Mucosa of rectum (tissue), 2 donors: ENCODE results near the gene C19orf73.
A peak's percentile ranks its signal among the peaks of the same experiment; 100 is the strongest.

Experiments used
- H3K27ac ChIP-seq, 2 donors: one replicate each; pipeline ENCODE4 v1.7.0; 2013; ENCODE audit warnings: inconsistent platforms in 2 of 2, low read depth in 2 of 2, low read length in 2 of 2
- H3K27me3 ChIP-seq, 2 donors: one replicate each; pipeline ENCODE4 v1.7.0; 2013; ENCODE audit warnings: low read length in 2 of 2; ENCODE audit not compliant: control insufficient read depth in 2 of 2, insufficient read depth in 2 of 2
- H3K36me3 ChIP-seq, 2 donors: one replicate each; pipeline ENCODE4 v1.7.0; 2013; ENCODE audit warnings: low read length in 2 of 2; ENCODE audit not compliant: control insufficient read depth in 2 of 2, insufficient read depth in 2 of 2
- H3K4me1 ChIP-seq, 2 donors: one replicate each; pipeline ENCODE4 v1.7.0; 2013; ENCODE audit warnings: low read length in 2 of 2, mild to moderate bottlenecking in 1 of 2; ENCODE audit not compliant: control insufficient read depth in 2 of 2, insufficient read depth in 2 of 2
- H3K4me3 ChIP-seq, 2 donors: one replicate each; pipeline ENCODE4 v1.7.0; 2013; ENCODE audit warnings: low read length in 2 of 2
- H3K9ac ChIP-seq, 2 donors: one replicate each; pipeline ENCODE4 v1.7.0; 2013; ENCODE audit warnings: low read length in 2 of 2, low read depth in 1 of 2, mild to moderate bottlenecking in 1 of 2
- H3K9me3 ChIP-seq, 2 donors: one replicate each; pipeline ENCODE4 v1.7.0; 2013; ENCODE audit warnings: low read length in 2 of 2; ENCODE audit not compliant: control insufficient read depth in 2 of 2
- donor health status: healthy.
- donor health status: Normal muscosa, but diverticular disease.

The C19orf73 gene

DNA sequence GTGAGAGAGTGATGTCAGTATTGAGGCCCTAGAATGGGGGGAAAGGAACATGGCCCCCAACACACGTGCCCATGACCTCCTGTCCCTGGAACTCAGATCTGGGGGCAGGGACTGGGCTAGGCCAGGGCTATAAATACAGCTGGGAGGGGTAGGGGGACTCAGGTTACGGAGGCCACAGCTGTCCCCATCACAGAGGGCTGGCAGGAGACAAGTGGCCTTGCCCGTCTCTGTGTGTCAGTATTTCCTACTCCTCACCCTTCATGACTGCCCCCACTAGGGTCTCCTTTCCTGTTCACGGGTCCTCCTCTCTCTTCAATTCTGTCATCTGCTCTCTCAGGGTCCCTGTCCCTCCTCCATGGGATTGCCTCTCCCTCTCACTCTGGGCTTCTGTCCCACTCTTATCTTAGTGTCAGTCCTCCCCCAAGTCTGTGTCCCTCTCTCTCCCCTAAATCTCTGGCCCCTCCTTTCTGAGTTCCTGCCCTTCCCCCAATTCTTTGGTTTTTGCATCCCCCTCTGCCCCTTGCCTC lies 36.9 kb upstream of the C19orf73 start:
- H3K27me3 ChIP-seq, result peaks cover 0 to 3% of the 10 kb centered on the region in 2 donors
- peaks cover 20 to 36% of the 10 kb centered on the region in 2 donors for H3K4me1 ChIP-seq
- no peak overlapping the region for H3K27ac ChIP-seq
- H3K9me3 ChIP-seq, result no peaks in the 10 kb centered on the region
- H3K4me3 ChIP-seq, result no peak overlapping the region
- H3K9ac ChIP-seq, result no peak overlapping the region
- H3K36me3 ChIP-seq, result no peaks in the 10 kb centered on the region

DNA sequence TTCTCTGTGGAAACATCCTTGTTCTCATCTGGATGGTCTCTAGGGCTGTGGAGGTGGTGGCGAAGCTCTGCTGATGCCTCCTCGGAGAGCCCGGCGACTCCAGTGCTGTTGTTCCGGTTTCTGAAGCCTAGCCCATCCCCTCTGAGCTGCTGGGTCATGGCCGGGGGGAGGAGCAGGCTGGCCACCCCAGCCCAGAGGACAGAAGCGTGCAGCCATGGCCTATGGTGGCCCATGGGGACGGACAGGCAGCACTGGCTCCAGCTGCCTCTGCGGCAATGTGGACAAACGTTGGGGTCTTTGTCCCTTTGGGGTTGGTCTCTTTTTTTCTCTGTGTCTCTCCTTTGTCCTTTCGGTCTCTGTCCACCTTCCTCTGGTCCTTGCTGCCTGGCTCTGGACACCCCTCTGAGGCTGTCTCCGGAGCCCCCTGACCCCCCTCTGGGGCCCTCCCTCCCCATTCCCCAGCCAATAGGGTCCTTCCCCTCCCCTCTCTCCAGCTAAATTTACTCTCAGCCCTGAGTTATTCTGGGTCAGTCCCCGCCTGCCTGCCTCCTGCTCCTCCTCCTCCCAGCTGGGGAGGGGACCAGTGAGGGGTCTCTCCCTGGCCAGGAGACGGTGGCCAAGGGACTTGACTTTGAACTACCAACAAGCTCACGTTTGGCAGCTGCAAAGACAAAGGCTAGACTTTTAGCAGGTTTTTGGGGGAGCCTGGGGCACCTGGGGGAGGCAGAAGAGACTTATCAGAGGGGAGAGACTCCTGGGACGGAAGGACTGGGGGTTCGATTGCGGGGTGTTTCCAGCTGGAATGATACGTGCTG lies 36.3 kb upstream of the C19orf73 start, which contains the start of gene HRC:
Gene HRC (minus strand): TSS at position 392 of the 815 bp plus-strand sequence. CDS start 159 bp downstream, at position 233.
- H3K36me3 ChIP-seq, result no peaks in the 10 kb centered on the region
- H3K27me3 ChIP-seq, result peaks cover 0 to 3% of the 10 kb centered on the region in 2 donors
- H3K9ac ChIP-seq, result no peak within 1 kb of the TSS
- H3K4me3 ChIP-seq, result no peak within 1 kb of the TSS
- no peaks in the 10 kb centered on the region for H3K9me3 ChIP-seq
- peaks cover 13 to 36% of the 10 kb centered on the region in 2 donors for H3K4me1 ChIP-seq
- H3K27ac ChIP-seq, result no peak within 1 kb of the TSS

DNA sequence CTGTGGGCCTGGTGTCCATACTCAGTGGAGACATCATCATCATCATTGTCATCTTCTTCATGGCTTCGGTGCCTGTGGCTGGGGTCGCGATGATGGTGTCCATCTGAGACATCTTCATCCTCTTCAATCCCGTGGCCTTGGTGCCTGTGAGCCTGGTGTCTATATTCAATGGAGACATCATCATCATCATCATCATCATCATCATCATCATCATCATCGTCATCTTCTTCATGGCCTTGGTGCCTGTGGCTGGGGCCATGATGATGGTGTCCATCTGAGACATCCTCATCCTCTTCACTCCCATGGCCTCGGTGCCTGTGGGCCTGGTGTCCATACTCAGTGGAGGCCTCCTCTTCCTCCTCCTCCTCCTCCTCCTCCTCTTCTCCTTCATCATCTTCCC lies 35.3 kb upstream of the C19orf73 start:
- Histone ChIP-seq H3K27ac (no peak overlapping the region), H3K4me1 (peaks cover 19 to 34% of the 10 kb centered on the region in 2 donors), H3K9me3 (no peaks in the 10 kb centered on the region), H3K9ac (no peak overlapping the region), H3K36me3 (no peaks in the 10 kb centered on the region), H3K4me3 (no peak overlapping the region), H3K27me3 (peaks cover 0 to 3% of the 10 kb centered on the region in 2 donors)

DNA sequence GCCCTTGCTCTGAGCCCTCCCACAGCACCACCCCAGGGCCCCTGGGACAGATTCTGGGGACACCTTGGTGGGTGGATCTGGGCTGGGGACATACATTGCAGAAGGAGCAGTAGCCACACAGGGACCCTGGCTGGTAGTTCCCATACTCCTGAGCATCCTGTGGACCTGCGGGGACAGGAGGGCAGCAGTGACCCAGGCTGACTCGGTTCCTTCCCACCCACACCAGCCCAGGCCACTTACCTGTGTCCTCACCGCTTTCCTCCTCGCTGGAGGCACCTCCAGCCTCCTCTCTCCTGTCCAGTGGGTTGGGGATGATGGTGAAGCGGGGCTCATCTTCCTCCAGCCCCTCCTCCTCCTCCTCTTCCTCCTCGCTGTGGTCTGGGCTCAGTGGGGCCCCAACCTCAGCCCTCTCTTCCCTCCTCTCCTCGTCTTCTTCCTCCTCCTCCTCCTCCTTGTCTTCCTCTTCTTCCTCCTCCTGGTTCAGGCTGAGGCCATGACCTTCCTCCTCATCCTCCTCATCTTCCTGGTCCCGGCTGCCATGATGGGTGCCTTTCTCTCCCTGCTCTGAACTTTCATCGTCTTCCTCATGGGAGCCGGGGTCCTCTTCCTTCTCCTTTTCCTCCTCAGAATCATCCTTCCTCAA lies 34.3 kb upstream of the C19orf73 start:
- Histone ChIP-seq H3K27me3 (peaks cover 0 to 3% of the 10 kb centered on the region in 2 donors), H3K27ac (no peak overlapping the region), H3K4me1 (peaks cover 24 to 37% of the 10 kb centered on the region in 2 donors), H3K36me3 (no peaks in the 10 kb centered on the region), H3K9me3 (no peaks in the 10 kb centered on the region), H3K9ac (no peak overlapping the region), H3K4me3 (no peak overlapping the region)

DNA sequence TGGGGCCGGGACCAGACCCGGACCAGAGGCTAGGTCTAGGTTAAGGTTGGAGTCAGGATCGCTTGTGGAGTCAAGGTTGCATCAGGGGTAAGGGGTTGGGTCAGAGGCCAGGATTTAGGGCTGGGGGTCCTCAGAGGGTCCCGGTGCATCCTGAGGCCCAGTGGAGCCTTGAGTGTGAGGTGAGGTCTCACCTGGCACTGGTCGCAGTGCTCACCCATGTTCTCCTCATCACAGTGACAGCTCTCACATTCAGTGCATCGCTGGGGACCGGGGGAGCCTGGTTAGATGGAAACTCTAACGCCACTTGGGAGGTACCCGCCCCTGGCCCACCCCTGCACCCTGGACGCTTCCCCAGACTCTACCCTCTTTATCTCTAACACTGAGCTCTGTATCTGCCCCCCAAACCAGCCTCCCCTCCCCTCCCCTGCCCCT lies 33.2 kb upstream of the C19orf73 start:
- Histone ChIP-seq H3K4me1 (peaks cover 27 to 35% of the 10 kb centered on the region in 2 donors), H3K27me3 (no peaks in the 10 kb centered on the region), H3K36me3 (no peaks in the 10 kb centered on the region), H3K27ac (peak overlapping the region; percentile 41 to 97), H3K4me3 (no peak overlapping the region), H3K9ac (no peak overlapping the region), H3K9me3 (no peaks in the 10 kb centered on the region)

DNA sequence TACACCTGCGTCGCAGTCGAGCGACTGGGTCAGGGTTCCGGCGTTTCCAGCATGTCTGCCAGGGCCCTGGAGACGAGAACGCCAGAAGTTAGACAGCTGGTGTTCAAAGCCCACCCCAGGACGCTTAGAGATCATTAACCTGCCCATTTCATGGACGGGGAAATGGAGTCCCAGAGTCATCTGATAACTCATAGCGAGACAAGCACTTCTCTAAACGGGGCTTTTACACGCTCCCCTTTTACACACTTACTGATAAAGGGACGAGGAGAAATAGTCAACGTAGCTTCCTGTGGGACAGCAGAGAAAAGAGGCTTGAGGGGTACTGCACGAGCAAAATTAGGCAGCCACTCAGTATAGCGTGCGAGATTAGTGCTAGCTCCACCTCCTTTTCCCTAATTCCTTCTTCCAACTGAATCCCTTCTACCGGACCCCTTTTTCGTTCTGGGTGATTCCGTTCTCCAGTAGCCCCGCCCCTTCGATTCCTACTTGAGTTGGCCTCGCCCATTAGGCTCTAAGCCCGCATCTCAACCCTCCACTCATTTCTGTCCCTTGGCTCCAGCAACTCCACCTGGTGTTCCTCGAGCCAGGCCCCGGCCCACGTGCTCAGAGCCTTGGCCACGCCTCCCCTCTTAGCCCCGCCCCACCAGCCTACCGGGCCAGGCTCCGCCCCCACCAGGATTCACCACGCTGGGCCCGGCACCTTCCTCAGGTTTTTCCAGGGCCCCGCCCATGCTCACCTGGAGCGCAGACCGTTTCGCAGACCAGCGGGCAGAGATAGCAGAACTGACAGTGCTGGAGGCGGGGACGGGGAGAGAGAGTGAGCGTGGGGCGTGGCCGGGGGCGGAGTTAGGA lies 32.5 kb upstream of the C19orf73 start:
- H3K4me1 ChIP-seq, result peaks cover 27 to 33% of the 10 kb centered on the region in 2 donors
- peak overlapping the region; percentile 88 to 93 for H3K4me3 ChIP-seq
- no peaks in the 10 kb centered on the region for H3K36me3 ChIP-seq
- peak overlapping the region; percentile 93 to 97 for H3K27ac ChIP-seq
- H3K27me3 ChIP-seq, result no peaks in the 10 kb centered on the region
- H3K9me3 ChIP-seq, result no peaks in the 10 kb centered on the region
- peak overlapping the region; percentile 75 to 82 for H3K9ac ChIP-seq

DNA sequence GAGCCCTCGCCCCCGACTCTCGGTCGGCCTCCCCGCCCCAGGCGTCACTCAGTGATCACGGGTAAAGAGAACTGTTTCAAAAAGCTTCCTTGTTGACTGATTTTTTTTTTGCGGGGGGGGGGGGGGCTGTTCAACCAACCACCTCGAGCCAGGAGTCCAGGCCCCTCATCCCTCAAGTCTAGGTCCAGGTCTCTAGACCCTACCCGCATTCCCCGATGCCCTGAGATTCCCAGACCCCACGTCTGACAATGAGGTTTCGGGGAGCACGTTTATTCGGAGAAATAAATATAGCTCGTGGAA lies 32.0 kb upstream of the C19orf73 start:
- Histone ChIP-seq H3K4me1 (peaks cover 33 to 38% of the 10 kb centered on the region in 2 donors), H3K27ac (peak overlapping the region; percentile 93 to 97), H3K36me3 (no peaks in the 10 kb centered on the region), H3K27me3 (no peaks in the 10 kb centered on the region), H3K4me3 (peak overlapping the region; percentile 88 to 93), H3K9me3 (no peaks in the 10 kb centered on the region), H3K9ac (peak overlapping the region; percentile 82 to 94)

DNA sequence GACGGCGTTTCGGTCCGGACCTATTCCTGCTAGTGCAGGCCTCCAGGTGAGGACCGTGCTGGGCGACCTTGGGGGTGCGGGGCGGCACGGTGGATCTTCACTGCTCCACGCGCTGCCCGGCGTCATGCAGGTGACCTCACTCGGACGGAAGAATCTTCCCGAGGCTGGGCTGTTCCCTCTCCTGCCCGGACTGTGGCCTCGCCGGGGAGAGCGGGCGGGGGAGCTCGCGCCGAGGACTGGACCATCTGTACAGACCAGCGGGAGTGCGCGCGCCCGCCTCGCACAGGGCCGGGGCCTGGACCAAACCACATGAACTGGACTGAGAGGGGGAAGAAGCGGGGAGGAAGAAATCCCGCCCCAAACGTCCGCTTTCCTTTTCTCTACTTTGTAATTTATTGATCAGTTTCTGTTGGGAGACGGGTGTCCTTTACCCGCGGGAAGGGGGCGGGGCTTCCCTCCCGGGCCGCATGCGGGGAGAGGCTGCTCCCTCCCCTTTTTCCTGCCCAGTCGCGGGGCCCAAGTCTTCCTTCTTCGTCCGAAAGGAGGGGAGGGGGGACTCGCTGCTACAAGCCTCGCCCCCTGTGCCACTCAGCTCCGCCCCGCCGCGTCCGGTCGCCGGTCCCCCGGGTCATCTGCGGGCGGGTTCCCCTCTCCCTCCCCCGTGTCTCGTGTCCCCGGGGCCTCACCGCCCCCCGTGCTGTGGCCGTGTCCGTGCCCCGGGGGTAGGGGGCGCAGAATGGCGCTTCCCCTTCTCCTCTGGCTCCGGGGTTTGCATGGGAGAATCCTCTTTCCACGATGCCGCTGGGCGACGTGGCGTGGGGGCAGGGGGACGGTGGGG lies 31.4 kb upstream of the C19orf73 start:
- H3K36me3 ChIP-seq, result no peaks in the 10 kb centered on the region
- peak overlapping the region; percentile 93 to 97 for H3K27ac ChIP-seq
- peak overlapping the region; percentile 88 to 93 for H3K4me3 ChIP-seq
- H3K4me1 ChIP-seq, result peaks cover 38 to 44% of the 10 kb centered on the region in 2 donors
- peak overlapping the region; percentile 82 to 94 for H3K9ac ChIP-seq
- no peaks in the 10 kb centered on the region for H3K27me3 ChIP-seq
- H3K9me3 ChIP-seq, result no peaks in the 10 kb centered on the region

DNA sequence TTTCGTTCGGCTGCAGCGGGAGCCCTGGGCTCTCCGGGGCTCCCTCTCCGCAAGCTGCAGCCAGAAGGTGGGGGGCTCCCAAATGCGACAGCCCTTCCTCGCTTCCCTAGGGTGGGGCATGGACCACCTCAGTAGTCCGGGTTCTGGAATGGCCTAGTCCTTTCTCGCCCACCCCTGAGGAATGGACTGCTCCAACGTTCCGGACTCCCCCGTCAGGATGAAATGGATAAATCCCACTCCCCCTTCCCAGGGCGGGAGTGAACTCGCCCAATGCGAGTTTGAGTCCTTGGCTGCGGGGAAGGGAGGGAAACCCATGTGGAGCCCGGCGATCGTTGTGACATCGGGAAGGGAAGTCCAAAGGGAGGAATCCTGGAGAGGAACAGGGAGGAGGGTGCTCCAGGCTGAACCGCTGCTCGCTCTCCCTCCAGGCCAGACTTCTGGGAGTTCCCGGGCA lies 30.7 kb upstream of the C19orf73 start:
- Histone ChIP-seq H3K27me3 (no peaks in the 10 kb centered on the region), H3K36me3 (no peaks in the 10 kb centered on the region), H3K4me3 (peak overlapping the region; percentile 88 to 93), H3K4me1 (peaks cover 38 to 45% of the 10 kb centered on the region in 2 donors), H3K9ac (peak overlapping the region; percentile 82 to 94), H3K27ac (peak overlapping the region; percentile 93 to 97), H3K9me3 (no peaks in the 10 kb centered on the region)
